HCT116 (cell line): ENCODE results near the gene YIF1B.

Experiments
- EGR1 ChIP-seq: IDR thresholded peaks from 2 replicates; pipeline ENCODE4 v1.6.1; 2012; ENCODE audit warnings: low read depth
- ELF1 ChIP-seq: IDR thresholded peaks from 2 replicates; pipeline ENCODE4 v1.6.1; 2012; ENCODE audit warnings: low read depth, borderline replicate concordance
- EZH2 ChIP-seq: fragments of 200-600 bp; sonication (generic); IDR thresholded peaks from 2 replicates; pipeline ENCODE4 v1.6.1; 2017; ENCODE audit warnings: antibody characterized with exemption, mixed run types
- EZH2phosphoT487 ChIP-seq: fragments of 200-600 bp; IDR thresholded peaks from 2 replicates; pipeline ENCODE4 v1.6.1; 2018; ENCODE audit warnings: antibody characterized with exemption, borderline replicate concordance
- JUND ChIP-seq: IDR thresholded peaks from 2 replicates; pipeline ENCODE4 v1.6.1; 2012
- POLR2A ChIP-seq: IDR thresholded peaks from 2 replicates; pipeline ENCODE4 v1.7.0; 2011; ENCODE audit warnings: borderline replicate concordance; ENCODE audit not compliant: insufficient read depth, insufficient read length; ENCODE audit errors: extremely low read depth
- POLR2AphosphoS5 ChIP-seq: IDR thresholded peaks from 2 replicates; pipeline ENCODE4 v1.6.1; 2011; ENCODE audit warnings: mild to moderate bottlenecking, low read depth, low read length, moderate library complexity
- RAD21 ChIP-seq: IDR thresholded peaks from 2 replicates; pipeline ENCODE4 v1.6.1; 2012; ENCODE audit warnings: low read depth, mild to moderate bottlenecking
- SRF ChIP-seq: IDR thresholded peaks from 2 replicates; pipeline ENCODE4 v1.6.1; 2012; ENCODE audit warnings: low read depth
- ZNF274 ChIP-seq: fragments of 200-500 bp; sonication (Bioruptor generic); IDR thresholded peaks from 2 replicates; pipeline ENCODE4 v1.6.1; 2014; ENCODE audit warnings: mild to moderate bottlenecking, low read depth, low read length, inconsistent platforms
- TF ChIP-seq, protein P1 (sequence below), 3 experiments: fragments of 200-600 bp in 1 of 3; sonication (generic) in 1 of 3; IDR thresholded peaks in 2 of 3; conservative IDR thresholded peaks in 1 of 3; 2 replicates each; pipeline ENCODE4 v1.5.1; 2012 to 2017; ENCODE audit warnings: low read depth in 2 of 3, low read length in 2 of 3, antibody characterized with exemption in 1 of 3, borderline replicate concordance in 1 of 3, control low read depth in 1 of 3, mild to moderate bottlenecking in 1 of 3, mixed read lengths in 1 of 3, mixed run types in 1 of 3, moderate library complexity in 1 of 3; ENCODE audit not compliant: insufficient read depth in 1 of 3
- TF ChIP-seq, protein P2 (sequence below): IDR thresholded peaks from 2 replicates; pipeline ENCODE4 v1.6.1; 2012

DNA sequence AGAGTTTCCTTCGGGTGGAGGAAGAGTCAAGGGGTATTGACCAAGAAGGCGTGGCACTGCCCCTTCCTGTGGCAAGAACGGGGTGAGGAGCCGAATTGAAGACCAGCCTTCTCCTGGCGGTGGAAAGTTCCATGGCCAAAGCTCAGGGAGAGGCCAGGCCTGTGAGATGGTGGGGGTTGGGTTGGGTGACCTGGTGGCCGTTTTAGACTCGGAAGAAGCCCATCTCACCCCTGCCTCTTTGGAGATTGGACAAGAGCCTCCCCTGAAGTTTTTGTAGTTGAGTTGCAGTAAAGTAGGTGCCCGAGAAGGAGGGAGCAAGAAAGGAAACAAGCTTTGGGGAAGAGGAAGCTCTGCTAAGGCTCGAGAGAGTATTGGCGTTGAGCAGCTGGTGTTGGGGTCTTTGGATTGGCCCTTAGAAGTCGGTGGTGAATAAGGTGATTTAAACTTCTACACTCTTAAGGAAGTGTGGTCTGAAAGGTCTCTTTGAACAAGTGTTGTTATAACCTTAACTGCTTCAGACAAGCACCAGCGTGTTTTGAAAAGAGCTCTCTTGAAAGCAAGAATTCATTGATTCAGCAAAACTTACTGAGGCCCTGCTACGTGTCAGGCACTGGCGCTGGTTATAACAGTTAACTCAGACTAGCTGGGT, 50.4 kb downstream of the YIF1B start:
- TF ChIP-seq ZNF274 (no peak), RAD21 (no peak), SRF (no peak), POLR2A (no peak), ELF1 (no peak), EGR1 (no peak), EZH2phosphoT487 (no peak), JUND (no peak), POLR2AphosphoS5 (no peak), EZH2 (no peak)
- TF ChIP-seq, protein P1, sequence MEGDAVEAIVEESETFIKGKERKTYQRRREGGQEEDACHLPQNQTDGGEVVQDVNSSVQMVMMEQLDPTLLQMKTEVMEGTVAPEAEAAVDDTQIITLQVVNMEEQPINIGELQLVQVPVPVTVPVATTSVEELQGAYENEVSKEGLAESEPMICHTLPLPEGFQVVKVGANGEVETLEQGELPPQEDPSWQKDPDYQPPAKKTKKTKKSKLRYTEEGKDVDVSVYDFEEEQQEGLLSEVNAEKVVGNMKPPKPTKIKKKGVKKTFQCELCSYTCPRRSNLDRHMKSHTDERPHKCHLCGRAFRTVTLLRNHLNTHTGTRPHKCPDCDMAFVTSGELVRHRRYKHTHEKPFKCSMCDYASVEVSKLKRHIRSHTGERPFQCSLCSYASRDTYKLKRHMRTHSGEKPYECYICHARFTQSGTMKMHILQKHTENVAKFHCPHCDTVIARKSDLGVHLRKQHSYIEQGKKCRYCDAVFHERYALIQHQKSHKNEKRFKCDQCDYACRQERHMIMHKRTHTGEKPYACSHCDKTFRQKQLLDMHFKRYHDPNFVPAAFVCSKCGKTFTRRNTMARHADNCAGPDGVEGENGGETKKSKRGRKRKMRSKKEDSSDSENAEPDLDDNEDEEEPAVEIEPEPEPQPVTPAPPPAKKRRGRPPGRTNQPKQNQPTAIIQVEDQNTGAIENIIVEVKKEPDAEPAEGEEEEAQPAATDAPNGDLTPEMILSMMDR (IDR thresholded peaks at IDR 0.05 in 2 of 3, conservative IDR thresholded peaks at IDR 0.05 in 1 of 3; ENCODE audit: borderline replicate concordance in 1 of 3, insufficient read depth in 1 of 3, low read depth in 2 of 3, low read length in 2 of 3) = no peak
- TF ChIP-seq, protein P2, sequence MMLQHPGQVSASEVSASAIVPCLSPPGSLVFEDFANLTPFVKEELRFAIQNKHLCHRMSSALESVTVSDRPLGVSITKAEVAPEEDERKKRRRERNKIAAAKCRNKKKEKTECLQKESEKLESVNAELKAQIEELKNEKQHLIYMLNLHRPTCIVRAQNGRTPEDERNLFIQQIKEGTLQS = no peak
